PFSK-1 (cell line): ENCODE measurements around the gene EXPH5.

Experiments
- FOXP2 ChIP-seq: optimal IDR thresholded peaks from 2 replicates; pipeline ENCODE3; 2011; ENCODE audit warnings: borderline replicate concordance, control low read depth, inconsistent platforms; ENCODE audit not compliant: insufficient read depth; ENCODE audit errors: extremely low read length, extremely low read depth
- TAF1 ChIP-seq: IDR thresholded peaks from 2 replicates; pipeline ENCODE4 v1.6.1; 2012; ENCODE audit warnings: low read length, control low read depth, borderline replicate concordance; ENCODE audit not compliant: insufficient read depth
- TF ChIP-seq, protein P1 (sequence below), 2 experiments: IDR thresholded peaks; 2 replicates each; pipeline versions ENCODE4 v1.6.1 to v1.8.0; 2011 to 2012; ENCODE audit warnings: low read depth in 2 of 2, low read length in 2 of 2, control low read depth in 1 of 2, inconsistent platforms in 1 of 2, mild to moderate bottlenecking in 1 of 2, moderate library complexity in 1 of 2; ENCODE audit not compliant: insufficient read depth in 1 of 2

DNA sequence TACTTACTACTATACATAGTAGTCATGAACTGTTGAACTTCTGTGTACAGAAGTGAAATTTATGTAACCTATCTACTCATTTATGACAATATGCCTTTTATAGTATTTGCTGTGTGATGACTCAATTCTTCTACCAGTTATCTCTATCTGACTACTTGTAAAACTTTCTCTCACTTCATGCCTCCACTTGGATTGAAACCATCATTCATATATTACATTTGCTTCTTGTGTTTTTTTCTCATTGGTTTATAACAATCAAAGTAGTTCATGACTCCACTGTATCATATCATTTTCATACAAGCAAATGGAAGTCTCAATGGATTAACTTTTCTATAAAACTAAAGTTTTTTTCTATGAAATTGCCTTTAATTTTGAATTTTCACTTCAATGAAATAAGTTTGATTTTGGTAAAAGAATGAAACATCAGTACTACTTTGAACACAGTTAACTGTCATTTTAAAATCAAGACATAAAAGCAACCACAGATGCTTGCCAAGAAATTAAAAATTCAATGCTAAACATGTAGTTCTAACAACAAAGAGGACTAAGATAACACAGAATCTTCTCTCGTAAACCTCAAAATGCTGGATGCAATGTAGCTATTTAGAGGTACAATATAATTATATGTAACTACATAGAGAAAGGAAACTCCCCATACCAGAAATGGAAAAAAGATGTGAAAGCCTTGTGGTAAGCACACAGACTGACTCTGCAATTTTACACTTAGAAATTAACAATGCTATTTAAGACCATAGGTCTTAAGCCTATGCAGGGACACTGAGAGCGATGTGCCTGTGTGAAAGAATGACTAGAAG is 27.6 kb upstream of the EXPH5 start:
- no peak for TF ChIP-seq FOXP2
- TF ChIP-seq, protein P1, sequence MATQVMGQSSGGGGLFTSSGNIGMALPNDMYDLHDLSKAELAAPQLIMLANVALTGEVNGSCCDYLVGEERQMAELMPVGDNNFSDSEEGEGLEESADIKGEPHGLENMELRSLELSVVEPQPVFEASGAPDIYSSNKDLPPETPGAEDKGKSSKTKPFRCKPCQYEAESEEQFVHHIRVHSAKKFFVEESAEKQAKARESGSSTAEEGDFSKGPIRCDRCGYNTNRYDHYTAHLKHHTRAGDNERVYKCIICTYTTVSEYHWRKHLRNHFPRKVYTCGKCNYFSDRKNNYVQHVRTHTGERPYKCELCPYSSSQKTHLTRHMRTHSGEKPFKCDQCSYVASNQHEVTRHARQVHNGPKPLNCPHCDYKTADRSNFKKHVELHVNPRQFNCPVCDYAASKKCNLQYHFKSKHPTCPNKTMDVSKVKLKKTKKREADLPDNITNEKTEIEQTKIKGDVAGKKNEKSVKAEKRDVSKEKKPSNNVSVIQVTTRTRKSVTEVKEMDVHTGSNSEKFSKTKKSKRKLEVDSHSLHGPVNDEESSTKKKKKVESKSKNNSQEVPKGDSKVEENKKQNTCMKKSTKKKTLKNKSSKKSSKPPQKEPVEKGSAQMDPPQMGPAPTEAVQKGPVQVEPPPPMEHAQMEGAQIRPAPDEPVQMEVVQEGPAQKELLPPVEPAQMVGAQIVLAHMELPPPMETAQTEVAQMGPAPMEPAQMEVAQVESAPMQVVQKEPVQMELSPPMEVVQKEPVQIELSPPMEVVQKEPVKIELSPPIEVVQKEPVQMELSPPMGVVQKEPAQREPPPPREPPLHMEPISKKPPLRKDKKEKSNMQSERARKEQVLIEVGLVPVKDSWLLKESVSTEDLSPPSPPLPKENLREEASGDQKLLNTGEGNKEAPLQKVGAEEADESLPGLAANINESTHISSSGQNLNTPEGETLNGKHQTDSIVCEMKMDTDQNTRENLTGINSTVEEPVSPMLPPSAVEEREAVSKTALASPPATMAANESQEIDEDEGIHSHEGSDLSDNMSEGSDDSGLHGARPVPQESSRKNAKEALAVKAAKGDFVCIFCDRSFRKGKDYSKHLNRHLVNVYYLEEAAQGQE (IDR thresholded peaks at IDR 0.05; ENCODE audit: insufficient read depth in 1 of 2, low read depth in 2 of 2, low read length in 2 of 2): no peak
- no peak for TF ChIP-seq TAF1
